Measurements from ENCODE around the gene VSTM4. TPM values are rescaled to one million over a fixed set of nuclear protein-coding genes. Genes with fewer than 3 reads are reported as not detected.

Gene VSTM4
- total RNA-seq, 1 experiment from 2014 or later, result not detected

DNA sequence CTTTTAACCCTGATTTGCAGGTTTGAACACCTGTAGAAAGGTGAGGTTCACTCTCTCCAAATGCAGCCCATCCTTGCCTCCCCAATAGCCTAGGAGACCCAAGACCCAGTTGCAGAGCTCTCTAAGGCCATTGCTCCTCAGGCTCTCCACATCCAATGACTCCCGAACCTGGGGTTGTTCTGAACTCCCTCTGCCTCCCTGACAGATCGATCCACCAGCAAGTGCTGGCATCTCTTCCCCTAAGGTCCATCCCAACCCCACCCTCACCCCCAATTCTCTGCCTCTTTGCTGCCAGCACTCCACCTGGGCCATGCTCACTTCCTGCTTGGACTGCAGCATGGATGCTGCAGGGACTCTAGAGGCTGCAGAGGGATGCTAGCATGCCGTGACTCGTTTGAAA is 37.8 kb upstream of the VSTM4 start:
- no peaks in the 10 kb centered on the region for H3K4me1 Mint-ChIP-seq (ENCODE audit: low read depth, unreplicated experiment)
- CTCF ChIA-PET, result no interaction called here
- no peak overlapping the region for H3K4me3 Mint-ChIP-seq (ENCODE audit: low read depth, unreplicated experiment)
- no TSS peak for BruUV-seq (replicated peaks)
- no peak for DNase-seq
- no peak for TF ChIP-seq CTCF (IDR thresholded peaks at IDR 0.05; ENCODE audit: unreplicated experiment)
- H3K27ac Mint-ChIP-seq (ENCODE audit: unreplicated experiment), result no peak overlapping the region
- H3K27me3 Mint-ChIP-seq (ENCODE audit: unreplicated experiment), result peaks cover 93% of the 10 kb centered on the region
- no peaks in the 10 kb centered on the region for H3K36me3 Mint-ChIP-seq (ENCODE audit: insufficient read depth, unreplicated experiment)
- no peaks in the 10 kb centered on the region for H3K9me3 Mint-ChIP-seq (ENCODE audit: low read depth, unreplicated experiment)
- intact Hi-C loops (cut with micrococcal nuclease; ENCODE audit: unreplicated experiment), result no loop called here

- Mint-ChIP-seq H3K36me3 (ENCODE audit: insufficient read depth, unreplicated experiment) (no peaks in the 10 kb centered on the region), H3K4me1 (ENCODE audit: low read depth, unreplicated experiment) (no peaks in the 10 kb centered on the region), H3K27ac (ENCODE audit: unreplicated experiment) (no peak overlapping the region), H3K9me3 (ENCODE audit: low read depth, unreplicated experiment) (no peaks in the 10 kb centered on the region), H3K4me3 (ENCODE audit: low read depth, unreplicated experiment) (no peak overlapping the region), H3K27me3 (ENCODE audit: unreplicated experiment) (peaks cover 93% of the 10 kb centered on the region)
- no peak for DNase-seq
- TF ChIP-seq CTCF (IDR thresholded peaks at IDR 0.05; ENCODE audit: unreplicated experiment), result no peak
- intact Hi-C loops (cut with micrococcal nuclease; ENCODE audit: unreplicated experiment), result no loop called here
- BruUV-seq (replicated peaks), result no TSS peak
- CTCF ChIA-PET, result no interaction called here
These were observed 37.3 kb upstream of the VSTM4 start for GRCh38 chr10:49152663-49153062.

DNA sequence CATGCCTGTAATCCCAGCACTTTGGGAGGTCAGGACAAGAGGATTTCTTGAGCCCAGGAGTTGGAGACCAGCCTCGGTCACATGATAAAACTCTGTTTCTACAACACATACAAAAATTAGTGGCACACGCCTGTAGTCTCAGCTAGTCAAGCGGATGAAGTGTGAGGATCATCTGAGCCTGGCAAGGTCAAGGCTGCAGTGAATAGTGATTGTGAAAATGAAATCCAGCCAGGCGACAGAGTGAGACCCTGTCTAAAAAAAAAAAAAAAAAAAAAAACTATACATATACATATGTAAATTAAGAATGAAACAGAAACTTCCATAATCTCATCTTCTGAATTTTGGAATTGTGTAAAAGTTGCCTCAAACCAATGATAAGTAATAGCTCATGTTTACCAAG is 36.7 kb upstream of the VSTM4 start:
- no TSS peak for BruUV-seq (replicated peaks)
- CTCF ChIA-PET, result no interaction called here
- intact Hi-C loops (cut with micrococcal nuclease; ENCODE audit: unreplicated experiment), result no loop called here
- no peak for TF ChIP-seq CTCF (IDR thresholded peaks at IDR 0.05; ENCODE audit: unreplicated experiment)
- H3K36me3 Mint-ChIP-seq (ENCODE audit: insufficient read depth, unreplicated experiment), result no peaks in the 10 kb centered on the region
- H3K27ac Mint-ChIP-seq (ENCODE audit: unreplicated experiment), result no peak overlapping the region
- peaks cover 93% of the 10 kb centered on the region for H3K27me3 Mint-ChIP-seq (ENCODE audit: unreplicated experiment)
- H3K9me3 Mint-ChIP-seq (ENCODE audit: low read depth, unreplicated experiment), result no peaks in the 10 kb centered on the region
- DNase-seq, result no peak
- no peaks in the 10 kb centered on the region for H3K4me1 Mint-ChIP-seq (ENCODE audit: low read depth, unreplicated experiment)
- no peak overlapping the region for H3K4me3 Mint-ChIP-seq (ENCODE audit: low read depth, unreplicated experiment)

DNA sequence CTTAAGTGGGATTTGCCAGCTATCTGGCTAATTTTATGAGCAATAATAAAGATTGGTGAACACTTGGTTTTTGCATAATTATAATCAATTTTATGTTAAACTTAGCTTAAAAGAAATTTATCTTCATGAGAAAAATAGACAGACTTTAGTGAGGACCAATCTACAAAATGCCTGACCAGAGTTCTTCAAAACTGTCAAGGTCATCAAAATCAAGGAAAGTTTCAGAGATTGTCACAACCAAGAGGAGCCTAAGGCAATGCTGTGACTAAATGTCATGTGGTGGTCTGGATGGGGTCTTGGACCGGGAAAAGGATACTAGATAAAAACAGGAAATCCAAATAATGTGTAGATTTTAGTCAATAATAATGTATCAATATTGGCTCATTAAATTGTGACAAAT is 36.2 kb upstream of the VSTM4 start:
- no peaks in the 10 kb centered on the region for H3K4me1 Mint-ChIP-seq (ENCODE audit: low read depth, unreplicated experiment)
- no peak for TF ChIP-seq CTCF (IDR thresholded peaks at IDR 0.05; ENCODE audit: unreplicated experiment)
- CTCF ChIA-PET, result no interaction called here
- H3K27me3 Mint-ChIP-seq (ENCODE audit: unreplicated experiment), result peaks cover 93% of the 10 kb centered on the region
- no peak overlapping the region for H3K4me3 Mint-ChIP-seq (ENCODE audit: low read depth, unreplicated experiment)
- H3K36me3 Mint-ChIP-seq (ENCODE audit: insufficient read depth, unreplicated experiment), result no peaks in the 10 kb centered on the region
- H3K27ac Mint-ChIP-seq (ENCODE audit: unreplicated experiment), result no peak overlapping the region
- no TSS peak for BruUV-seq (replicated peaks)
- H3K9me3 Mint-ChIP-seq (ENCODE audit: low read depth, unreplicated experiment), result no peaks in the 10 kb centered on the region
- intact Hi-C loops (cut with micrococcal nuclease; ENCODE audit: unreplicated experiment), result no loop called here
- DNase-seq, result no peak

DNA sequence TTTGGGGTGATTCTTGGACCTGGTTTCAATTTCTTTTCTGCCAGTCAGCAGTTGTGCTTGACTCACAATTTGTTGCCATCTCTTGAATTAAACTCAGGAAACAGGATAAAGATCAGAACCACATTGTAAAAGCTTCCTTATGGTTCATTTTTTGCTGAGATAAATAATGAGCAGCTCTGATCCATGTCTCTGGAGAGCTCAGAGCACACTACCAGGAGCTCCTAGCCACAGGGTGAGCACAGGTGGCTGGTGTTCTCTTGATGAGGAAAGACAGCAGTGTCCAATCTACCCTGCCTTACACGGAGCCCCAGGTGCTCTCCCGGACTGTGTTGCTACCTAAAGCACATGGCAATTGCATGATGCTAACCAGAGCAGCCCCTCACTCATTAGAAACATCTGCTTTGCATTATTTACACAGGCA is 35.7 kb upstream of the VSTM4 start:
- CTCF ChIA-PET, result no interaction called here
- Mint-ChIP-seq H3K36me3 (ENCODE audit: insufficient read depth, unreplicated experiment) (no peaks in the 10 kb centered on the region), H3K27ac (ENCODE audit: unreplicated experiment) (no peak overlapping the region), H3K4me3 (ENCODE audit: low read depth, unreplicated experiment) (no peak overlapping the region), H3K27me3 (ENCODE audit: unreplicated experiment) (peaks cover 93% of the 10 kb centered on the region), H3K4me1 (ENCODE audit: low read depth, unreplicated experiment) (no peaks in the 10 kb centered on the region), H3K9me3 (ENCODE audit: low read depth, unreplicated experiment) (no peaks in the 10 kb centered on the region)
- no peak for DNase-seq
- TF ChIP-seq CTCF (IDR thresholded peaks at IDR 0.05; ENCODE audit: unreplicated experiment), result no peak
- no TSS peak for BruUV-seq (replicated peaks)
- intact Hi-C loops (cut with micrococcal nuclease; ENCODE audit: unreplicated experiment), result no loop called here
